HepG2 (cell line): ENCODE measurements around the gene TRAPPC12. TPM values are rescaled to one million over a fixed set of nuclear protein-coding genes. Genes with fewer than 3 reads are reported as not detected.

Experiments
- AKAP8 ChIP-seq: sonication (generic); formaldehyde crosslinking; IDR thresholded peaks from 2 replicates; pipeline ENCODE4 v1.5.1; 2020; ENCODE audit warnings: mild to moderate bottlenecking, missing genetic modification reagents
- ATF7 ChIP-seq, 2 experiments: fragments of 450-650 bp in 1 of 2; sonication (generic) in 1 of 2; formaldehyde crosslinking in 1 of 2; IDR thresholded peaks; 2 replicates each; pipeline versions ENCODE4 v1.4.0 to v1.6.1; 2016 to 2020; ENCODE audit warnings: antibody characterized with exemption in 1 of 2, mild to moderate bottlenecking in 1 of 2, missing genetic modification reagents in 1 of 2
- CREB1 ChIP-seq, 2 experiments: fragments of 450-650 bp in 1 of 2; IDR thresholded peaks; 2 replicates each; pipeline ENCODE4 v1.6.1; 2016 to 2017; ENCODE audit warnings: control low read depth in 1 of 2, mild to moderate bottlenecking in 1 of 2, missing compliant biosample characterization in 1 of 2, missing genetic modification characterization in 1 of 2
- DPF2 ChIP-seq: sonication (generic); formaldehyde crosslinking; IDR thresholded peaks from 2 replicates; pipeline ENCODE4 v1.4.0; 2020; ENCODE audit warnings: mild to moderate bottlenecking, low read depth, missing genetic modification reagents, borderline replicate concordance
- E2F5 ChIP-seq: sonication (generic); formaldehyde crosslinking; conservative IDR thresholded peaks from 2 replicates; pipeline ENCODE4 v1.4.0; 2020; ENCODE audit warnings: missing genetic modification reagents
- LCORL ChIP-seq, 2 experiments: fragments of 450-650 bp in 1 of 2; sonication (generic) in 1 of 2; formaldehyde crosslinking in 1 of 2; IDR thresholded peaks; 2 replicates each; pipeline versions ENCODE4 v1.5.0 to v1.6.1; 2017 to 2020; ENCODE audit warnings: antibody characterized with exemption in 1 of 2, missing genetic modification reagents in 1 of 2
- PAX8 ChIP-seq: sonication (generic); formaldehyde crosslinking; IDR thresholded peaks from 2 replicates; pipeline ENCODE4 v1.8.0; 2022; ENCODE audit warnings: mild to moderate bottlenecking, missing genetic modification reagents, borderline replicate concordance
- TMF1 ChIP-seq: sonication (generic); formaldehyde crosslinking; IDR thresholded peaks from 2 replicates; pipeline ENCODE4 v1.8.1; 2022; ENCODE audit warnings: low read depth, missing genetic modification reagents
- ZBTB44 ChIP-seq: sonication (generic); formaldehyde crosslinking; IDR thresholded peaks from 2 replicates; pipeline ENCODE4 v1.4.0; 2020; ENCODE audit warnings: missing genetic modification reagents
- ZNF276 ChIP-seq: sonication (generic); formaldehyde crosslinking; IDR thresholded peaks from 2 replicates; pipeline ENCODE4 v1.4.0; 2020; ENCODE audit warnings: mild to moderate bottlenecking, low read depth, missing genetic modification reagents
- ZNF317 ChIP-seq: sonication (generic); formaldehyde crosslinking; IDR thresholded peaks from 2 replicates; pipeline ENCODE4 v1.5.0; 2020; ENCODE audit warnings: mild to moderate bottlenecking, missing genetic modification reagents
- ZNF512B ChIP-seq: sonication (generic); formaldehyde crosslinking; IDR thresholded peaks from 2 replicates; pipeline ENCODE4 v1.5.1; 2020; ENCODE audit warnings: missing genetic modification reagents, mild to moderate bottlenecking, borderline replicate concordance
- ZNF687 ChIP-seq: sonication (generic); formaldehyde crosslinking; IDR thresholded peaks from 2 replicates; pipeline ENCODE4 v1.5.1; 2020; ENCODE audit warnings: mild to moderate bottlenecking, missing genetic modification reagents, moderate library complexity
- ZSCAN21 ChIP-seq: sonication (generic); formaldehyde crosslinking; IDR thresholded peaks from 2 replicates; pipeline ENCODE4 v1.8.0; 2022; ENCODE audit warnings: mild to moderate bottlenecking, missing genetic modification reagents, moderate library complexity, borderline replicate concordance
- polyA plus RNA-seq, 8 experiments: library from polyadenylated mRNA; depleted of rRNA in 3 of 8; stranded (reverse) in 7 of 8; unstranded in 1 of 8; fragments of >200 nt; fragmentation: Illumina TruSeq in 4 of 8; extraction: Trizol in 4 of 8; gene quantifications; 2 replicates each; pipeline versions ENCODE4 v1.2.1 to v1.2.3, GENCODE V29; 2011 to 2016; ENCODE audit warnings: low read depth in 4 of 8, missing spikeins in 1 of 8, mixed read lengths in 1 of 8; ENCODE audit not compliant: insufficient read depth in 1 of 8
- total RNA-seq, 5 experiments: library from RNA; depleted of rRNA; stranded (reverse); fragments of >200 nt; fragmentation: Illumina TruSeq; extraction: Trizol; gene quantifications; 2 replicates each; pipeline ENCODE4 v1.2.3, GENCODE V29; 2016; ENCODE audit warnings: low read depth in 1 of 5

Gene TRAPPC12
- total and polyA plus RNA-seq, 2 of the 13 experiments (the other 11 are each of a cell fraction or from before 2014, with no cell fraction given), result 46.4 to 97.7 TPM

GRCh38 chr2:3527886-3528785, 148.6 kb downstream of the TRAPPC12 start (continued):
- TF ChIP-seq ZBTB44 (CRISPR knock-in tag) (no peak), PAX8 (CRISPR knock-in tag) (no peak), ZNF687 (CRISPR knock-in tag) (0 out of 2 replicates have a peak, but pooled peaks have one; percentile 12), CREB1 (IDR thresholded peaks at IDR 0.05) (peak; percentile 0; the same call in 1 of the 2 replicates), CREB1 (CRISPR knock-in tag; IDR thresholded peaks at IDR 0.05) (no peak), TMF1 (CRISPR knock-in tag) (no peak), AKAP8 (CRISPR knock-in tag) (no peak), DPF2 (CRISPR knock-in tag) (0 out of 2 replicates have a peak, but pooled peaks have one; percentile 31), LCORL (IDR thresholded peaks at IDR 0.05) (peak; percentile 58; the same call in 1 of the 2 replicates), LCORL (CRISPR knock-in tag; IDR thresholded peaks at IDR 0.05) (no peak), ZNF512B (CRISPR knock-in tag) (no peak), ZNF317 (CRISPR knock-in tag) (no peak), E2F5 (CRISPR knock-in tag) (no peak), ATF7 (IDR thresholded peaks at IDR 0.05) (peak; percentile 1; the same call in 1 of the 2 replicates), ATF7 (CRISPR knock-in tag; IDR thresholded peaks at IDR 0.05) (0 out of 2 replicates have a peak, but pooled peaks have one; percentile 28), ZNF276 (CRISPR knock-in tag) (0 out of 2 replicates have a peak, but pooled peaks have one; percentile 47), ZSCAN21 (CRISPR knock-in tag) (0 out of 2 replicates have a peak, but pooled peaks have one; percentile 11)
